Neural cell (in vitro differentiated cells): Measurements from ENCODE around the gene TGDS.
"Not testable (repeated sequence)": the region's sequence is repeated elsewhere in the genome, so short reads cannot be mapped to it uniquely, and the experiment has no call there.

ENCODE experiments used
- EP300 ChIP-seq: fragments of 450-650 bp; conservative IDR thresholded peaks from 2 replicates; pipeline ENCODE4 v1.6.1; 2014; ENCODE audit warnings: antibody characterized with exemption, mild to moderate bottlenecking, moderate library complexity; ENCODE audit not compliant: poor library complexity, severe bottlenecking
- EZH2 ChIP-seq: fragments of 200-600, 300-800 bp; shearing (Covaris generic), sonication (generic); IDR thresholded peaks from 2 replicates; pipeline ENCODE4 v1.6.1; 2014; ENCODE audit warnings: antibody characterized with exemption, low read length, borderline replicate concordance, mild to moderate bottlenecking; ENCODE audit not compliant: insufficient read depth, poor library complexity, severe bottlenecking
- POLR2AphosphoS5 ChIP-seq: IDR thresholded peaks from 2 replicates; pipeline ENCODE4 v1.6.1; 2012
- TAF1 ChIP-seq: IDR thresholded peaks from 2 replicates; pipeline ENCODE4 v1.6.1; 2012; ENCODE audit warnings: low read depth
- TF ChIP-seq, protein P1 (sequence below): fragments of 450-650 bp; IDR thresholded peaks from 2 replicates; pipeline ENCODE4 v1.5.1; 2014; ENCODE audit warnings: antibody characterized with exemption, mild to moderate bottlenecking, moderate library complexity; ENCODE audit not compliant: poor library complexity, severe bottlenecking
- TF ChIP-seq, protein P2 (sequence below): IDR thresholded peaks from 2 replicates; pipeline ENCODE4 v1.6.1; 2012; ENCODE audit warnings: borderline replicate concordance

DNA sequence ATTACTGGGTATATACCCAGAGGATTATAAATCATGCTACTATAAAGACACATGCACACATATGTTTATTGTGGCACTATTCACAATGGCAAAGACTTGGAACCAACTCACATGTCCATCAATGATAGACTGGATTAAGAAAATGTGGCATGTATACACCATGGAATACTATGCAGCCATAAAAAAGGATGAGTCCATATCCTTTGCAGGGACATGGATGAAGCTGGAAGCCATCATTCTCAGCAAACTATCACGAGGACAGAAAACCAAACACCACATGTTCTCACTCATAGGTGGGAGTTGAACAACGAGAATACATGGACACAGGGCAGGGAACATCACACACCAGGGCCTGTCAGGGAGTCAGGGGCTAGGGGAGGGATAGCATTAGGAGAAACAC lies 63.7 kb downstream of the TGDS start:
- TF ChIP-seq, protein P1, sequence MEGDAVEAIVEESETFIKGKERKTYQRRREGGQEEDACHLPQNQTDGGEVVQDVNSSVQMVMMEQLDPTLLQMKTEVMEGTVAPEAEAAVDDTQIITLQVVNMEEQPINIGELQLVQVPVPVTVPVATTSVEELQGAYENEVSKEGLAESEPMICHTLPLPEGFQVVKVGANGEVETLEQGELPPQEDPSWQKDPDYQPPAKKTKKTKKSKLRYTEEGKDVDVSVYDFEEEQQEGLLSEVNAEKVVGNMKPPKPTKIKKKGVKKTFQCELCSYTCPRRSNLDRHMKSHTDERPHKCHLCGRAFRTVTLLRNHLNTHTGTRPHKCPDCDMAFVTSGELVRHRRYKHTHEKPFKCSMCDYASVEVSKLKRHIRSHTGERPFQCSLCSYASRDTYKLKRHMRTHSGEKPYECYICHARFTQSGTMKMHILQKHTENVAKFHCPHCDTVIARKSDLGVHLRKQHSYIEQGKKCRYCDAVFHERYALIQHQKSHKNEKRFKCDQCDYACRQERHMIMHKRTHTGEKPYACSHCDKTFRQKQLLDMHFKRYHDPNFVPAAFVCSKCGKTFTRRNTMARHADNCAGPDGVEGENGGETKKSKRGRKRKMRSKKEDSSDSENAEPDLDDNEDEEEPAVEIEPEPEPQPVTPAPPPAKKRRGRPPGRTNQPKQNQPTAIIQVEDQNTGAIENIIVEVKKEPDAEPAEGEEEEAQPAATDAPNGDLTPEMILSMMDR = not testable (repeated sequence)
- TF ChIP-seq TAF1, EP300, POLR2AphosphoS5, EZH2: not testable (repeated sequence)
- TF ChIP-seq, protein P2, sequence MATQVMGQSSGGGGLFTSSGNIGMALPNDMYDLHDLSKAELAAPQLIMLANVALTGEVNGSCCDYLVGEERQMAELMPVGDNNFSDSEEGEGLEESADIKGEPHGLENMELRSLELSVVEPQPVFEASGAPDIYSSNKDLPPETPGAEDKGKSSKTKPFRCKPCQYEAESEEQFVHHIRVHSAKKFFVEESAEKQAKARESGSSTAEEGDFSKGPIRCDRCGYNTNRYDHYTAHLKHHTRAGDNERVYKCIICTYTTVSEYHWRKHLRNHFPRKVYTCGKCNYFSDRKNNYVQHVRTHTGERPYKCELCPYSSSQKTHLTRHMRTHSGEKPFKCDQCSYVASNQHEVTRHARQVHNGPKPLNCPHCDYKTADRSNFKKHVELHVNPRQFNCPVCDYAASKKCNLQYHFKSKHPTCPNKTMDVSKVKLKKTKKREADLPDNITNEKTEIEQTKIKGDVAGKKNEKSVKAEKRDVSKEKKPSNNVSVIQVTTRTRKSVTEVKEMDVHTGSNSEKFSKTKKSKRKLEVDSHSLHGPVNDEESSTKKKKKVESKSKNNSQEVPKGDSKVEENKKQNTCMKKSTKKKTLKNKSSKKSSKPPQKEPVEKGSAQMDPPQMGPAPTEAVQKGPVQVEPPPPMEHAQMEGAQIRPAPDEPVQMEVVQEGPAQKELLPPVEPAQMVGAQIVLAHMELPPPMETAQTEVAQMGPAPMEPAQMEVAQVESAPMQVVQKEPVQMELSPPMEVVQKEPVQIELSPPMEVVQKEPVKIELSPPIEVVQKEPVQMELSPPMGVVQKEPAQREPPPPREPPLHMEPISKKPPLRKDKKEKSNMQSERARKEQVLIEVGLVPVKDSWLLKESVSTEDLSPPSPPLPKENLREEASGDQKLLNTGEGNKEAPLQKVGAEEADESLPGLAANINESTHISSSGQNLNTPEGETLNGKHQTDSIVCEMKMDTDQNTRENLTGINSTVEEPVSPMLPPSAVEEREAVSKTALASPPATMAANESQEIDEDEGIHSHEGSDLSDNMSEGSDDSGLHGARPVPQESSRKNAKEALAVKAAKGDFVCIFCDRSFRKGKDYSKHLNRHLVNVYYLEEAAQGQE = not testable (repeated sequence)
